GM18498 (cell line): Measurements from ENCODE around the gene SIK1.
"Not testable (repeated sequence)": the region's sequence is repeated elsewhere in the genome, so short reads cannot be mapped to it uniquely, and the experiment has no call there.

ENCODE experiments used
- ATAC-seq: cut with Tn5 transposase; IDR thresholded peaks from one replicate; pipeline ENCODE4 v1.9.1; 2021; ENCODE audit warnings: mild to moderate bottlenecking, moderate library complexity; ENCODE audit not compliant: unreplicated experiment

Gene SIK1

GRCh38 chr21:43398000-43398399 lies 28.9 kb downstream of the SIK1 start:
- not testable (repeated sequence) for ATAC-seq

- ATAC-seq = not testable (repeated sequence)
Measured at GRCh38 chr21:43397439-43397808, 29.5 kb downstream of the SIK1 start.

- ATAC-seq = not testable (repeated sequence)
Measured at GRCh38 chr21:43396788-43397438, 30.0 kb downstream of the SIK1 start.

- ATAC-seq = not testable (repeated sequence)
Measured at GRCh38 chr21:43383351-43383750, 43.6 kb downstream of the SIK1 start.

GRCh38 chr21:43382902-43383301 lies 44.0 kb downstream of the SIK1 start:
- not testable (repeated sequence) for ATAC-seq

- ATAC-seq = not testable (repeated sequence)
Measured at GRCh38 chr21:43380852-43381533, 45.9 kb downstream of the SIK1 start.

- not testable (repeated sequence) for ATAC-seq
Measured at GRCh38 chr21:43380337-43380736, 46.6 kb downstream of the SIK1 start.

GRCh38 chr21:43379626-43380122 lies 47.3 kb downstream of the SIK1 start:
- ATAC-seq = not testable (repeated sequence)

- no peak for ATAC-seq
Measured at GRCh38 chr21:43376478-43376882, 50.5 kb downstream of the SIK1 start.

- ATAC-seq = no peak
Measured at GRCh38 chr21:43375837-43376477, 51.0 kb downstream of the SIK1 start.

- no peak for ATAC-seq
Measured at GRCh38 chr21:43375006-43375836, 51.7 kb downstream of the SIK1 start.

GRCh38 chr21:43374228-43374885 lies 52.6 kb downstream of the SIK1 start:
- no peak for ATAC-seq

- no peak for ATAC-seq
Measured at GRCh38 chr21:43373362-43374227, 53.3 kb downstream of the SIK1 start.

GRCh38 chr21:43372663-43373361 lies 54.1 kb downstream of the SIK1 start:
- ATAC-seq = no peak

GRCh38 chr21:43371786-43372185 lies 55.1 kb downstream of the SIK1 start:
- ATAC-seq = no peak

GRCh38 chr21:43370888-43371570 lies 55.9 kb downstream of the SIK1 start:
- no peak for ATAC-seq

GRCh38 chr21:43370091-43370658 lies 56.8 kb downstream of the SIK1 start:
- ATAC-seq = no peak

- ATAC-seq = no peak
Measured at GRCh38 chr21:43369596-43370090, 57.3 kb downstream of the SIK1 start.
